Coronary artery (tissue), 2 donors: Measurements from ENCODE around the gene IL16.
A peak's percentile ranks its signal among the peaks of the same experiment; 100 is the strongest.

Experiments
- DNase-seq: peaks from one replicate; pipeline ENCODE4 v3.0.0-alpha.2; 2017; ENCODE audit warnings: low spot score
- H3K27ac ChIP-seq, 2 donors: fragments of 200-600 bp; sonication (generic); one replicate each; pipeline ENCODE4 v1.5.1; 2016 to 2019
- H3K4me3 ChIP-seq: fragments of 200-600 bp; sonication (generic); 2 replicates; pipeline ENCODE4 v1.5.1; 2016; ENCODE audit warnings: mild to moderate bottlenecking, moderate library complexity
- TF ChIP-seq, protein P1 (sequence below): fragments of 200-600 bp; sonication (generic); IDR thresholded peaks from one replicate; pipeline ENCODE4 v1.5.1; 2019; ENCODE audit warnings: antibody characterized with exemption

IL16 gene

DNA sequence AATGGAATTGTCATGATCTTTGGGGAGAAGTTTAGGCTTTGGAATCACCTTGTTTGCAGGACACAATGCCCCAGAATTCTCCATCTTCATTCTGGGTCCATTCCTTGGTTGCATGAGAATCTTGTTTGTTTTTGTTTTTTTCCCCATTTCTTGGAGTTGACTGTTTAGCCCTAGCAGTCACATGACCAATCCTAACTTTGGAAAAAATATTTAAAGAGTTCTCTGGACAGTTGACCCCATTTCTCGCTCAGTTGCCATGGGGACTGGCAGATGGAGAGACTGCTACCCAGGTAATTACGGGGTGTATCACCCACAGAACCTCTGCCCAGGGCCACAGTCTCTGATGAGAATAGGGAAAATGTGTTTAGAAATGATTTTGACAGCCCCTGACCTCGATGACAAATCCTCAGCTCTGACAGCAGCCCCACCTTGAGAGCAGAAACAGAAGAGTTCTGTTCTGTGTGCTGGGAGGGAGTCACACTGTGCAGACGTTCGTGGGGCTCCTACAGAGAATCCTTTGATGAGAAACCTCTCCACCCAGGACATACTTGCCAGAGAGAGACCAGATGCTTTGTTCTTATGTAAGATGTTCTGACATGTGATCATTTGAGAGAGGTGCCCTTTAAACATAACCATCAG lies 57.7 kb downstream of the IL16 start:
- DNase-seq, result no peak
- H3K27ac ChIP-seq, result peak overlapping the region in 1 of 2 donors; percentile 20
- no peak overlapping the region for H3K4me3 ChIP-seq
- TF ChIP-seq, protein P1, sequence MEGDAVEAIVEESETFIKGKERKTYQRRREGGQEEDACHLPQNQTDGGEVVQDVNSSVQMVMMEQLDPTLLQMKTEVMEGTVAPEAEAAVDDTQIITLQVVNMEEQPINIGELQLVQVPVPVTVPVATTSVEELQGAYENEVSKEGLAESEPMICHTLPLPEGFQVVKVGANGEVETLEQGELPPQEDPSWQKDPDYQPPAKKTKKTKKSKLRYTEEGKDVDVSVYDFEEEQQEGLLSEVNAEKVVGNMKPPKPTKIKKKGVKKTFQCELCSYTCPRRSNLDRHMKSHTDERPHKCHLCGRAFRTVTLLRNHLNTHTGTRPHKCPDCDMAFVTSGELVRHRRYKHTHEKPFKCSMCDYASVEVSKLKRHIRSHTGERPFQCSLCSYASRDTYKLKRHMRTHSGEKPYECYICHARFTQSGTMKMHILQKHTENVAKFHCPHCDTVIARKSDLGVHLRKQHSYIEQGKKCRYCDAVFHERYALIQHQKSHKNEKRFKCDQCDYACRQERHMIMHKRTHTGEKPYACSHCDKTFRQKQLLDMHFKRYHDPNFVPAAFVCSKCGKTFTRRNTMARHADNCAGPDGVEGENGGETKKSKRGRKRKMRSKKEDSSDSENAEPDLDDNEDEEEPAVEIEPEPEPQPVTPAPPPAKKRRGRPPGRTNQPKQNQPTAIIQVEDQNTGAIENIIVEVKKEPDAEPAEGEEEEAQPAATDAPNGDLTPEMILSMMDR, result no peak

DNA sequence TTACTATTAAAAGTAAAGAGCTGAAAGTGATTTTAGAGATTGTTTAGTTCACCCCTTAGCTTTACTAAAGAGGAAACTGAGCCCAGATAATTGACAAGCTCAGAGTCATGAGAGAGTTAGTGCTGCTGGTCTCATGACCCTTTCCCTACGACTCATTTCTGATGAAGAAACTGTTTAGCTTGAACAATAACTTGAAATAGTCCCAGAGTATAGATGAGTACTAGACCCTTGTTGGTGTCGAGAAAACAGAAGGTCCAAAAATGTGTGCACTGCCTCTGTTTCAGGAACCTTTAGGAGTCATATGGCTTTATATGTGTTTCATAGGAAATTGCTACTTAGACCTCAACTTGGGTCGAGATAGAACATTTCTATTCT lies 58.2 kb downstream of the IL16 start:
- no peak for DNase-seq
- no peak overlapping the region for H3K27ac ChIP-seq
- TF ChIP-seq, protein P1, result no peak
- no peak overlapping the region for H3K4me3 ChIP-seq

DNA sequence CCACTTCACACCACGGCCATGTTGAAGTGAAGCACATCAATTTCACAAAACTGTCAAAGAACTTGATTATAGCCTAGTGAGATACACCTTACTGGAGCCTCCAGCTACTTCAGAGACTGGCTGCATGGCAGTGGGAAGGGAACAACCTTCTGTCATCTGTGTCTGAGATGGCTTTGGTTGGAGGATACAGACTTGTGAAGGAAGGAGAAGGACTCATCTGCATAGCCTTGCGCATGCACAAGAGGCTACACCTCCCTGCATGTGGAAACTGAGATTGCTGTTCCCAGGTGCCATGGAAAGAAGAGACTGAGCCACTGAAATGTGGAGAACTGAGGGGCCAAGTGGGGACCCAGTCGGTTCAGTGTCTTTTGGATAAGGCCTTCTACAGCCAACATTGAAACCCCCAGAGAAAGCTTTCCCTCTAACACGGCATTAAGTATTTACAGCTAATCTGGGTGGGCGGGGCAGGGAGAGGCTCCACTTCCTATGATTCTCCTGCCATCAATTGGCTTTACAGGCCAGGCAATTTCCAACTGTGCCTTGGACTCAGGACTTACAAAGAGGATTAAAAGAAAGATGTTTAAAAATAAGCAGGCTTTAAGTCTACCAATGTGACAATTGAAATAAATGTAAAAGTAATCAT lies 58.8 kb downstream of the IL16 start:
- TF ChIP-seq, protein P1, result no peak
- H3K27ac ChIP-seq, result no peak overlapping the region
- no peak overlapping the region for H3K4me3 ChIP-seq
- no peak for DNase-seq

DNA sequence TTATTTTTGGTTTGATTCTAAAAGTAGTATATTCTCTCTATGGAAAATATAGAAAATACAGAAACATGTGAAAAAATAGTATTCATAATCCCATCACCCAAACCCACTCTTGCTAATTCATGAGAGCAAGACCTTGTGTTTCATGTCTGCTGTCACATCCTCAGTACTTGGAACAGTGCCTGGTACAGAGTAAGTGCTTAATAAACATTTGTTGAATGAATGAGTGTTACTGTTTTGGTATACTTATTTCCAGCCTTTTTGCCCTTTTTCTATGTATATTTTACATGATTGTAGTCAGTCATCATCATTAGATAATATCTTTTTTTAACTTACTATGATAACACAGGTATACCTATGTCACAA lies 59.3 kb downstream of the IL16 start:
- no peak for DNase-seq
- TF ChIP-seq, protein P1, result no peak
- Histone ChIP-seq H3K27ac (no peak overlapping the region), H3K4me3 (no peak overlapping the region)

DNA sequence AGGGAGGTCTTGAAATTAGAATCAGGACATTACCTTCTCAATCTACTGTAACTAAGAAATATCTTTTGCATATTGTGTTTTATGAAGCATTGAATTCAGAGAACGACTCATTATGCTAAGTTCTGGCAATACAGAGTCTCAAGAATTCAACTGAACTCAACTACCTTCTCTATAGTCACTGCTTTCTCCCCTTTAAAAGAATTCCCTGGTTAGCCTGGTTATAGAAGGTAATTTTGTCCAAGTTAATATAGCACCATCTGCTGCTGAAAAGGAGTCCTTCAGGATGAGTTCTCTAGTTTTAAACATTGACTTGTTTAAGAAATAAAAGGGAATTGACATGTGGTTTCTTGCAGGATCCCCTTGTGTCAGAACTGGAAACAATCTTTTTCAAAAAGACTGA lies 60.2 kb downstream of the IL16 start:
- TF ChIP-seq, protein P1, result no peak
- Histone ChIP-seq H3K27ac (no peak overlapping the region), H3K4me3 (no peak overlapping the region)
- no peak for DNase-seq

DNA sequence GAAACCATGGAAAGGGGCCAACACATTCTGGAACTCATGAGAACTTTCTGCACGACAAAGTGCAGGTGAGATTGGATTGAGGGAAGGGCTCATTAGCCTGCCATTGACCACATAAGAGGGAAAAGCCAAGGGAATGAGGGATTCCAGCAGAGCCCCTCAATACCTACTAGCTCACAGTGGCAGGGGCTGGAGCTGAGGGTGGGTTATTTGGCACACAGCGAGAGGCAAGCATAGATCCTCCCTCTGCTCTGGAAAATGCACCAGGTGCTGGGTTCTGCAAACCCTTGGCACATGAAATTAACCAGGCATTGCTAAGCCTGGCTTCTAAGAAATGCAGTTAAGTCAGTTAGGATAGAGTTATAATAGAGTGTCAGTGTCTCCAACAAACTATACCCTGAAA lies 60.8 kb downstream of the IL16 start:
- H3K4me3 ChIP-seq, result no peak overlapping the region
- no peak for DNase-seq
- no peak overlapping the region for H3K27ac ChIP-seq
- TF ChIP-seq, protein P1, result no peak

DNA sequence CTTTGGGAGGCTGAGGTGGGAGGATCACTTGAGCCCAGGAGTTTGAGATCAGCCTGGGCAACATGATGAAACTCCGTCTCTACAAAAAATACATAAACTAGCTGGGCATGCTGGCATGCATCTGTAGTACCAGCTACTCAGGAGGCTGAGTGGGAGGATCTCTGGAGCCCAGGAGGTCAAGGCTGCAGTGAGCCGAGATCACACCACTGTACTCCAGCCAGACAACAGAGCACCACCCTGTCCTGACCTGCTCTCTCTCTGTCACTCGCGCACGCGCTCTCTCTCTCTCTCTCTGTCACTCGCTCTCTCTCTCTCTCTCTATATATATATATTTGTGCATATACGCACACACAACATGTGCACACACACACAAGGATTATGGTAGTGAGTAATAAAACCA lies 61.8 kb downstream of the IL16 start:
- TF ChIP-seq, protein P1, result no peak
- no peak overlapping the region for H3K27ac ChIP-seq
- no peak overlapping the region for H3K4me3 ChIP-seq
- DNase-seq, result no peak
